HepG2 (cell line): ENCODE data around the gene CREB3. TPM values are rescaled to one million over a fixed set of nuclear protein-coding genes. Genes with fewer than 3 reads are reported as not detected.

Source experiments
- ATF7-NPFF ChIP-seq: sonication (generic); formaldehyde crosslinking; IDR thresholded peaks from 2 replicates; pipeline ENCODE4 v1.8.1; 2023; ENCODE audit warnings: mild to moderate bottlenecking, low read depth, missing genetic modification reagents, moderate library complexity
- BORCS8-MEF2B ChIP-seq: sonication (generic); formaldehyde crosslinking; IDR thresholded peaks from 2 replicates; pipeline ENCODE4 v1.8.0; 2022; ENCODE audit warnings: mild to moderate bottlenecking, missing genetic modification reagents
- CTCF ChIP-seq: sonication (generic); formaldehyde crosslinking; IDR thresholded peaks from 2 replicates; pipeline ENCODE4 v1.5.0; 2020; ENCODE audit warnings: mild to moderate bottlenecking, missing genetic modification reagents, moderate library complexity
- FOXA1 ChIP-seq, 2 experiments: fragments of 450-650 bp in 1 of 2; sonication (generic) in 1 of 2; formaldehyde crosslinking in 1 of 2; IDR thresholded peaks; 2 replicates each; pipeline versions ENCODE4 v1.4.0 to v1.6.1; 2016 to 2020; ENCODE audit warnings: missing genetic modification reagents in 1 of 2
- NRL ChIP-seq: sonication (generic); formaldehyde crosslinking; IDR thresholded peaks from 2 replicates; pipeline ENCODE4 v1.5.0; 2020; ENCODE audit warnings: missing genetic modification reagents, mild to moderate bottlenecking, moderate library complexity, borderline replicate concordance
- PHF8 ChIP-seq: sonication (generic); formaldehyde crosslinking; IDR thresholded peaks from 2 replicates; pipeline ENCODE4 v1.5.0; 2020; ENCODE audit warnings: missing genetic modification reagents
- SETDB1 ChIP-seq: sonication (generic); formaldehyde crosslinking; IDR thresholded peaks from 2 replicates; pipeline ENCODE4 v1.5.1; 2020; ENCODE audit warnings: missing genetic modification reagents, mild to moderate bottlenecking, borderline replicate concordance
- TP53 ChIP-seq: sonication (generic); formaldehyde crosslinking; conservative IDR thresholded peaks from 2 replicates; pipeline ENCODE4 v1.4.0; 2020; ENCODE audit warnings: missing genetic modification reagents
- ZBTB21 ChIP-seq: sonication (generic); formaldehyde crosslinking; IDR thresholded peaks from 2 replicates; pipeline ENCODE4 v1.4.0; 2020; ENCODE audit warnings: missing genetic modification reagents
- ZKSCAN5 ChIP-seq: sonication (generic); formaldehyde crosslinking; IDR thresholded peaks from 2 replicates; pipeline ENCODE4 v1.5.1; 2020; ENCODE audit warnings: mild to moderate bottlenecking, missing genetic modification reagents
- ZNF121 ChIP-seq: sonication (generic); formaldehyde crosslinking; IDR thresholded peaks from 2 replicates; pipeline ENCODE4 v1.5.0; 2020; ENCODE audit warnings: mild to moderate bottlenecking, missing genetic modification reagents
- ZNF142 ChIP-seq: sonication (generic); formaldehyde crosslinking; IDR thresholded peaks from 2 replicates; pipeline ENCODE4 v1.4.0; 2020; ENCODE audit warnings: missing genetic modification reagents
- ZNF256 ChIP-seq: sonication (generic); formaldehyde crosslinking; conservative IDR thresholded peaks from 2 replicates; pipeline ENCODE4 v1.4.0; 2020; ENCODE audit warnings: missing genetic modification reagents
- ZNF563 ChIP-seq: sonication (generic); formaldehyde crosslinking; IDR thresholded peaks from 2 replicates; pipeline ENCODE4 v1.8.0; 2022; ENCODE audit warnings: mild to moderate bottlenecking, moderate library complexity, missing genetic modification reagents
- ZNF615 ChIP-seq: sonication (generic); formaldehyde crosslinking; IDR thresholded peaks from 2 replicates; pipeline ENCODE4 v1.5.0; 2020; ENCODE audit warnings: mild to moderate bottlenecking, missing genetic modification reagents, borderline replicate concordance
- ZNF7 ChIP-seq: IDR thresholded peaks from 2 replicates; pipeline ENCODE4 v1.6.1; 2016; ENCODE audit warnings: missing biosample characterization, missing genetic modification reagents
- ZNF761 ChIP-seq: sonication (generic); formaldehyde crosslinking; conservative IDR thresholded peaks from 2 replicates; pipeline ENCODE4 v1.4.0; 2020; ENCODE audit warnings: mild to moderate bottlenecking, missing genetic modification reagents
- ZSCAN9 ChIP-seq: IDR thresholded peaks from 2 replicates; pipeline ENCODE4 v1.6.1; 2016; ENCODE audit warnings: borderline replicate concordance
- polyA plus RNA-seq, 8 experiments: library from polyadenylated mRNA; depleted of rRNA in 3 of 8; stranded (reverse) in 7 of 8; unstranded in 1 of 8; fragments of >200 nt; fragmentation: Illumina TruSeq in 4 of 8; extraction: Trizol in 4 of 8; gene quantifications; 2 replicates each; pipeline versions ENCODE4 v1.2.1 to v1.2.3, GENCODE V29; 2011 to 2016; ENCODE audit warnings: low read depth in 4 of 8, missing spikeins in 1 of 8, mixed read lengths in 1 of 8; ENCODE audit not compliant: insufficient read depth in 1 of 8
- total RNA-seq, 5 experiments: library from RNA; depleted of rRNA; stranded (reverse); fragments of >200 nt; fragmentation: Illumina TruSeq; extraction: Trizol; gene quantifications; 2 replicates each; pipeline ENCODE4 v1.2.3, GENCODE V29; 2016; ENCODE audit warnings: low read depth in 1 of 5
- TF ChIP-seq, protein P1 (sequence below): sonication (generic); formaldehyde crosslinking; IDR thresholded peaks from 2 replicates; pipeline ENCODE4 v1.4.0; 2020; ENCODE audit warnings: missing genetic modification reagents

The CREB3 gene
- total and polyA plus RNA-seq, 2 of the 13 experiments (the other 11 are each of a cell fraction or from before 2014, with no cell fraction given): 11.1 to 34.2 TPM

- TF ChIP-seq CTCF (CRISPR knock-in tag): peak; percentile 87
- TF ChIP-seq ZNF256 (CRISPR knock-in tag): no peak; the same call in 1 of the 2 replicates
- TF ChIP-seq FOXA1 (IDR thresholded peaks at IDR 0.05): no peak
- peak; percentile 31; the same call in 1 of the 2 replicates for TF ChIP-seq FOXA1 (CRISPR knock-in tag; IDR thresholded peaks at IDR 0.05)
- TF ChIP-seq SETDB1 (CRISPR knock-in tag): no peak
- peak; percentile 76; the same call in 1 of the 2 replicates for TF ChIP-seq ZNF615 (CRISPR knock-in tag)
- TF ChIP-seq, protein P1, sequence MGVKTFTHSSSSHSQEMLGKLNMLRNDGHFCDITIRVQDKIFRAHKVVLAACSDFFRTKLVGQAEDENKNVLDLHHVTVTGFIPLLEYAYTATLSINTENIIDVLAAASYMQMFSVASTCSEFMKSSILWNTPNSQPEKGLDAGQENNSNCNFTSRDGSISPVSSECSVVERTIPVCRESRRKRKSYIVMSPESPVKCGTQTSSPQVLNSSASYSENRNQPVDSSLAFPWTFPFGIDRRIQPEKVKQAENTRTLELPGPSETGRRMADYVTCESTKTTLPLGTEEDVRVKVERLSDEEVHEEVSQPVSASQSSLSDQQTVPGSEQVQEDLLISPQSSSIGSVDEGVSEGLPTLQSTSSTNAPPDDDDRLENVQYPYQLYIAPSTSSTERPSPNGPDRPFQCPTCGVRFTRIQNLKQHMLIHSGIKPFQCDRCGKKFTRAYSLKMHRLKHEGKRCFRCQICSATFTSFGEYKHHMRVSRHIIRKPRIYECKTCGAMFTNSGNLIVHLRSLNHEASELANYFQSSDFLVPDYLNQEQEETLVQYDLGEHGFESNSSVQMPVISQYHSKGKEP (CRISPR knock-in tag): no peak
- TF ChIP-seq ATF7-NPFF (CRISPR knock-in tag): peak; percentile 68
- no peak for TF ChIP-seq ZNF7 (CRISPR knock-in tag)
- peak; percentile 22; the same call in 1 of the 2 replicates for TF ChIP-seq NRL (CRISPR knock-in tag)
- TF ChIP-seq PHF8 (CRISPR knock-in tag): peak; percentile 71
- peak; percentile 61; the same call in 1 of the 2 replicates for TF ChIP-seq ZNF142 (CRISPR knock-in tag)
- TF ChIP-seq ZSCAN9 (CRISPR knock-in tag): no peak
- TF ChIP-seq BORCS8-MEF2B (CRISPR knock-in tag): peak; percentile 28
- TF ChIP-seq TP53 (CRISPR knock-in tag): 0 out of 2 replicates have a peak, but pooled peaks have one; percentile 60
- 0 out of 2 replicates have a peak, but pooled peaks have one; percentile 8 for TF ChIP-seq ZNF121 (CRISPR knock-in tag)
- TF ChIP-seq ZBTB21 (CRISPR knock-in tag): no peak
- no peak for TF ChIP-seq ZNF761 (CRISPR knock-in tag)
- TF ChIP-seq ZNF563 (CRISPR knock-in tag): peak; percentile 63; the same call in 1 of the 2 replicates
- TF ChIP-seq ZKSCAN5 (CRISPR knock-in tag): no peak
These were observed 24.1 kb downstream of the CREB3 start (continued) for GRCh38 chr9:35756275-35757225.
